NCI-H2171 treated with DMSO at 0.1 percent for 48 hours (cell line): ENCODE data around the gene MTPN.

Experiments used
- DNase-seq: peaks from one replicate; lab custom pipeline; 2025; lab: John Stamatoyannopoulos, UW

Gene MTPN, protein sequence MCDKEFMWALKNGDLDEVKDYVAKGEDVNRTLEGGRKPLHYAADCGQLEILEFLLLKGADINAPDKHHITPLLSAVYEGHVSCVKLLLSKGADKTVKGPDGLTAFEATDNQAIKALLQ

GRCh38 chr7:135977007-135977741 is at the start of gene MTPN:
TSS of gene MTPN (minus strand) at chr7:135977359. CDS start at chr7:135977100, 259 bp downstream.
- peak; percentile 99 for DNase-seq

DNA sequence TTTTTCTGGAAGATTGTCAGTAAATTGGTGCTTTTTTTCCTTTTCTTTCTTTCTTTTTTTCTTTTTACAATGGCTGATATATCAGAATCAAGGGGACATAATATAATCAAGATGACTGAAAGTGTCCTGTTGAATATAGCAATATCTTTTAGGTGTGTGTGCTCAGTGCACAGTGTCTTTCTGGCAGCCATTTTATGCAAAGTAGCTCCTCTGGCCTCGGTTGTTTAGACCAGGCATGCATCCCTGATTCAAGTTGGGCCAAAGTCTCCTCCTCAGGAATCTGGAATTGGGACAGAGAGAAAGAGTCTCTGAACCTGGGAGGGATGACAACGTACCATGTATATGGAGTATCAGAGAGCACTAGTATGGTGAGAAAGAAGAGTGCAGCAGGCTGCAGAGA is 49.0 kb upstream of the MTPN start:
- DNase-seq = no peak

GRCh38 chr7:136023134-136023869 is 46.1 kb upstream of the MTPN start:
- no peak for DNase-seq

- no peak for DNase-seq
Observed at GRCh38 chr7:136020556-136020955, 43.4 kb upstream of the MTPN start.

DNA sequence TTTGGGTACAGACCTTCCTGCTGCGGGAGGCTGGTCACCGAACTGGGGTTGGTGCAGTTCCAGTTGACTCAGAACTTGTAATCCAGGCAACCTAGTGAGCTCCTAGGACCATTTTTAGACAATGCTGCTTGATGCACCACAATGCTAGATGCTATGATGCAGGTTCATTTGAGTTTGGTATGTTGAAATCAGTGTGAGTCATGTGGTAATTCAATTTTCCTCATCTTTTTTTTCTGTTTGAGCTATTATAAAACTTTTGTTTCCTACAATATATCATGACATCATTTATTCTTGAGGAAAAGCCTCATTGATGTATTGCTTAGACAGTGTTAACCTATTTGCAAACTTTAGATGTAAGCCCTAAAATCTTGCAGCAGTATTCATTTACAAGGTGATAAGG is 40.9 kb upstream of the MTPN start:
- no peak for DNase-seq

DNA sequence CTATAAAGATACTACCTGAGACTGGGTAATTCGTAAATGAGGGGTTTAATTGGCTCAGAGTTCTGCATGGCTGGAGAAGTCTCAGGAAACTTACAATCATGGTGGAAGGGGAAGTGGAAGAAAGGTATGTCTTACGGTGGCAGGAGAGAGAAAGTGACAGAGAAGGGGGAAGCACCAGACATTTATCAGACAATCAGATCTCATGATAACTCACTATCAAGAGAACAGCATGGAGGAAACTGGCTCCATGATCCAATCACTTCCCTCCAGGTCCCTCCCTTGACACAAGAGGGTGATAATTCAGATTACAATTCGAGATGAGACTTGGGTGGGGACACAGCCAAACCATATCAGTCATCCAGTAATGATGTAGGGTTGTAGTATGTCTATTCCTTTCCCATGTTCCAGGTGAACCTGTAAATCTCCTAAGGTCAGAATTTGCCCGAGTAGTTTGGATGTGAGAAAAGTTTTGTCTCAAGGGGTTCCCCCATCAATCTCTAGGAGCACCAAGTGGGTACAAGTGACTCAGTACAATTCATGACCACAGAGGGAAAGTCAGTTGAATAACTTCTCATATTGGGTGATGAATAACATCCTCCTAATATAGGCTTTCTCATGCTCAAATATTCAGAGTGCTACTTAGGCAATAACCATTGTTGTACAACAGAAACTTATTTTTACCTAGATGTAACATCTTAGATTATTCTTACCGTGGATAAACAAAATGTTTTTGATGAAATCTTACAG is 39.7 kb upstream of the MTPN start:
- DNase-seq = no peak

GRCh38 chr7:136015638-136016037 is 38.5 kb upstream of the MTPN start:
- DNase-seq = no peak

GRCh38 chr7:136014659-136015058 is 37.5 kb upstream of the MTPN start:
- no peak for DNase-seq

DNA sequence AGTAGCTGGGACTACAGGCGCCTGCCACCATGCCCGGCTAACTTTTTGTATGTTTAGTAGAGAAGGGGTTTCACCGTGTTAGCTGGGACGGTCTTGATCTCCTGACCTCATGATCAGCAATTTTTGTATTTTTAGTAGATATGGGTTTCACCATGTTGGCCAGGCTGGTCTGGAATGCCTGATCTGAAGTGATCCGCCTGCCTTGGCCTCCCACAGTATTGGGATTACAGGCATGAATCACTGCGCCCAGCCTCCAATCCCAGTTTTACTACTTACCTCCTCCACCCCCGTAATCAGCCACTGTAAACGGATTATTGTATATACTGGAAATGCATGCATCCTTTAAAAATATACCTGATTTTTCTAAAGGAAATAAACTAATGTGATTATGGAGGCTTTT is 35.1 kb upstream of the MTPN start:
- DNase-seq = no peak

- DNase-seq = peak; percentile 41
Observed at GRCh38 chr7:136009488-136010079, 32.4 kb upstream of the MTPN start.

GRCh38 chr7:136006208-136006607 is 29.0 kb upstream of the MTPN start:
- no peak for DNase-seq

DNA sequence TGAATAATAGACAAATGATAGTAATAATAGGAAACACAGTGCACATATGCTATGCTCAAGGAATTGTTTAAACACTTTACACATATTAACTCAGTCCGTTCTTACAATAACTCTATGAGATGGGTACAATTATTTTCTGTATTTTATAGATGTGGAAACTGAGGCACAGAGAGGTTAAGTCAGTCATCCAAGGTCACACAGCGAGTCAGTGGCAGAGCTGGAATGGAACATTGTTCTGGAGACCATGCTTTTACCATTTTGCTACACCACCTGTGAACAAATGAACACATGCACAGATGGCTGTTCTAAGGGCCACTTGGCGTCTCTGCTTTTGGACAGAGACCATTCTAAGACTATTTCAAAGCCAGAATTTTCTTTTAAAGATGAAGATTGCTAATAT is 26.9 kb upstream of the MTPN start:
- DNase-seq = no peak

DNA sequence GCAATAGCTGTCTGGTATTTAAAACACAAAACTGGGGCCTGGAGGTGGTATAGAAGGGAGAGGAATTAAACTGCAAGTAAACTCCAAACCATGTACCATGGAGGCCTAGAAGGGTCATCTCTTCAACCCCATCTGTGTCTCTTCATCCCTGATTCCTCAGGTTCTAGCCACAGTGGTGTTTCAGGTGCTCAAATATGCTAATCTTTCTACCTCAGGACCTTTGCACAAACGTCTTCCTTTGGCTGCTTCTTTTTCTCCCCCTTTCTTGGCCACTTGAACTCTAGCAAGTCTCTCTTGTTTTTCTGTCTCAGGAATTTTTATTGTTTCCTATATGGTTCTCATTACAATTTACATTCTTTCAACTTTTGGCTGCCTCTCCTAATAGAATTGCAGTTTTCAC is 25.6 kb upstream of the MTPN start:
- no peak for DNase-seq

DNA sequence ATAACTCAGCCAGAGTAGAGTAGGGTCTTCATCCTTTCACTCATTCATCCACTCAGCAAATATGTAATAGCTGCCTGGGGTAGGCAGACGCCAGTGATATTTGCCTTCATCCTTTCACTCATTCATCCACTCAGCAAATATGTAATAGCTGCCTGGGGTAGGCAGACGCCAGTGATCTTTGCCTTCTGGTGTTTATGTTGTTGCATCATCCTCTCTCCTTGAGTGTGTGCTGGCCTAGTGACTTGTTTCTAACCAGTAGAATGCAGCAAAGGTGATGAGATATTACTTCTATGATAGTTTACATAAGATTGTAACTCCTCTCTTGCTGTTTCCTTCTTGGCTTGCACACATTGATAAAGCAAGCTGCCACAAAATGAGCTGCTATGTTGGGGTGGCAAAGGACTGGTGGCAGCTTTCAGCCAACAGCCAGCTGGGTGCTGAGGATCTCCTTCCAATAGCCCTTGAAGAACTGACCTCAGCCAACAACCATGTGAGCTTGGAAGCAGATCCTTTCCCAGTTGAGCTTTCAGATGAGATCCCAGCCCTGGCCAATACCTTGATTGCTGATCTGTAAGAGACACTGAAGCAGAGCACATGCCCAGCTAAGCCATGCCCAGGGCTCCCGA is 23.2 kb upstream of the MTPN start:
- peak; percentile 2 for DNase-seq

GRCh38 chr7:135998081-135998480 is 20.9 kb upstream of the MTPN start:
- no peak for DNase-seq

DNA sequence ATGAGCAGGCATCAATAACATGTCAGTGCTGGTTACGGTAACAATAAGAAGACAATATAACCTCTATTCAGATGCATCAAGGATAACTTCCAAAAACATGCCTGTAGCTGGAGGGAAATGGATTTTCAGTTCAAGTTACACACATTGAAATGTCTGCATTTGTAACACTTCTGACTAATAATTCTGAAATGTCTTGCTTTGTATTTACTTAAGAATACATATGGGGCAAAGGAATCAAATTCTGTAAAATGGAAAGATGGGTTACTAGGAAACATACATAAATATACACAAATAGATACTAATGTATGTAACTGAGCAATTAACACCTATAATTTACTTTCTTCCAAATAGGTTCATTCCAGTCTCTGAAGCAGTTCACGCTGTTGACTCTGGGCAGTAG is 18.6 kb upstream of the MTPN start:
- no peak for DNase-seq

DNA sequence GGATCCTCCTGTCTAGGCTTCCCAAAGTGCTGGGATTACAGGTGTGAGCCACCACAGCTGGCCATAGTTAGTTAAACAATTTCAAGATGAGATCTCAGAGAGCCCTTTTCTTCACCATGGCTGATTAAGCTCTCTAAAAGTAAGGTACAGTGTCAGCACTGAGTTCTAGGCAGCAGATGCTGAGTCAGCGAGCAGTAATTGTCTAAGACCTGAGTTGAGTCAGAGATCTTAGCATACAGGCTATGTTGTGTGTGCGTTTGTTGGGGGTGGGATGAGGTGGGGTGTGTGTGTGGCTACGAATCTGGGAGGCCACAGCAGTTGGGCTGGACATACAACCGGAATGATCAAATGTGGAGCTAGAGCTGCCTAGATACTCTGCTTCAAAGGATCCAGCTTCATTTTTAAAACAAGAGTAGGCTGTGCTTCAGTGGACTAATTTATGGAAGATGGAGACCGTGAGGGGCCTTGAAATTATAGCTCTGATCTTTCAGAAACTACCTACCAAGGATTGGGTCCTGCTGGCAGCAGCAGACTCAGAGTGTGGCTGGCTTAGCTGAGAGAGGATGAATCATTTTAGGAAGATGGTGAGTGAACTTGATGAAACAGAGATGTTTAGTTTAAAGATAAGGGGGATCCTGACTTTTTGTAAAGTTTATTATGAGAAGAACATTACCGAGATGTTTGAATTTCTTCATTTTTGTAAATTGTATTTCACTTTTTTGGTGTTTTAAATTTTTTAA is 17.5 kb upstream of the MTPN start:
- no peak for DNase-seq

DNA sequence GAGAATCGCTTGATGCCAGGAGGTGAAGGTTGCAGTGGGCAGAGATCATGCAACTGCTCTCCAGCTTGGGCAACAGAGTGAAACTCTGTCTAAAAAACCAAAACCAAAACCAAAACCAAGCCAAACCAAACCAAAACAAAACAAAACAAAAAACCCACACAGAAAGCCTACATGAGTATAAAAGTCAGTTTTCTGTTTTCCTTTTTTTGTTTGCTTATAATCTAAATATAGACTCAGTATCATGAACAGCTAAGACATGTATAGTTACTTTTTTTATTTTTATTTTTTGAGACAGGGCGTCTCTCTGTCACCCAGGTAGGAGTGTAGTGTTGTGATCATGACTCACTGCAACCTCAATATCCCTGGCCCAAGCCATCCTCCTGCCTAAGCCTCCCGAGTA is 16.8 kb upstream of the MTPN start:
- no peak for DNase-seq

- no peak for DNase-seq
Observed at GRCh38 chr7:135991906-135992305, 14.7 kb upstream of the MTPN start.

- DNase-seq = no peak
Observed at GRCh38 chr7:135991322-135991721, 14.2 kb upstream of the MTPN start.

DNA sequence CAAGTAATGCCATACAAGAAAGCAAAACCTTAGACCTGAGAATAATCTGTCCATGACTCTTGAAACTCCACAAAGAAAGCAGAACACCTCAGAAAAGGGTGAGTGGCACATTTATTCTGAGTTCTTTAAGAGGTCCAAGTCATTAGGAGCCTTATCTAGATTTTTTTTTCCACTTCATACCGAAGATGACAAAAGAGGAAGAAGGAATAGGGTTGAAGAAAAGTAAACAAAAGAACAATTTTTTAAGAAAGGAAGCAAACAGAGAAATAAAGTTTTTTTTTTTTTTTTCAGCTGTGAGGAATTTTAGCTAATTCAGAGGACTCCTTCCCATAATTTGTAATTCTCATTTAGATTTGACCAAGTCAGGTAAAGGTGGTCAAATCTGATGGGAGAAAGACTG is 13.1 kb upstream of the MTPN start:
- DNase-seq = no peak
